ENCODE data around the gene CDK14. TPM values are rescaled to one million over a fixed set of nuclear protein-coding genes. Genes with fewer than 3 reads are reported as not detected.
"Not testable (repeated sequence)": the region's sequence is repeated elsewhere in the genome, so short reads cannot be mapped to it uniquely, and the experiment has no call there.

Gene CDK14
- total RNA-seq, 2 experiments from 2014 or later: not detected

DNA sequence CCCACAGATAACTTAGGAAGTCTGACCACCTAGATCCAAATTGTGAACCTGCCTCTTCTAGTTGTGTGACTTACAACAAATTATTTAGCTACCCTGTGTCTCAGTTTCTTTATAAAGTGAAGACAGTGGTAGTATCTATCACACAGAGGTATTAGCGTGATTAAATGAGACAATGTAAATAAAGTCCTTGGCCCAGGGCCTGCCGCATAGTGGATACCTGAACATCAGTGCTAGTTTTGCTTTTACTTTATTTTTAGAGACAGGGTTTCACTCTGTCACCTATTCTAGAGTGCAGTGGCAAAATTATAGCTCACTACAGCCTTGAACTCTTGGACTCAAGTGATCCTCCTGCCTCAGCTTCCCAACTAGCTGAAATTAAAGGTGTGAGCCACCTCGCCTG lies 177.1 kb downstream of the CDK14 start:
- Mint-ChIP-seq H3K4me1 (no peaks in the 10 kb centered on the region), H3K27ac (no peak overlapping the region), H3K36me3 (ENCODE audit: low read depth) (no peaks in the 10 kb centered on the region), H3K27me3 (no peaks in the 10 kb centered on the region), H3K4me3 (no peak overlapping the region), H3K9me3 (peaks cover 6% of the 10 kb centered on the region)
- POLR2A ChIA-PET: no interaction called here
- no peak for DNase-seq
- CTCF ChIA-PET: no interaction called here

DNA sequence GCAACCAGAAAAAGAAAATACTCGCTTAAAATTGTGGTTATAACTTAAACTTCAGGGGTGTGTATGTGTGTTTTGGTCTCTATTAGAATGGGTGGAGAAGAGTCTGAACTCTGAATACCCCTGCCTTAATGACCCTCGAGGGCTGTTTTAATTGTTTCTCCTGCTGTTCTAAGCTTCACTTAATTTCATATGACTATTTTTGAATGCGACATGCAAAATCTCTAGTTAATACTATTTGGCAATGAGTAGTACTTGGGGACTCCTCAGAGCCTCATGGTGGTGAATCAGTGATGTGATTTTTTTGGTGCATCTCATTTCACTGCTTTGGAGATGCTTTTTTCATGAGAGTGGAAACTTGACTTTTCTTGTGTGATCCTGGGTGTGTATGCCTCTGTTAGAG lies 178.6 kb downstream of the CDK14 start:
- no peaks in the 10 kb centered on the region for H3K4me1 Mint-ChIP-seq
- H3K9me3 Mint-ChIP-seq: peaks cover 6% of the 10 kb centered on the region
- ChIA-PET POLR2A (no interaction called here), CTCF (no interaction called here)
- no peak overlapping the region for H3K27ac Mint-ChIP-seq
- H3K36me3 Mint-ChIP-seq (ENCODE audit: low read depth): no peaks in the 10 kb centered on the region
- H3K27me3 Mint-ChIP-seq: no peaks in the 10 kb centered on the region
- no peak overlapping the region for H3K4me3 Mint-ChIP-seq
- DNase-seq: no peak

DNA sequence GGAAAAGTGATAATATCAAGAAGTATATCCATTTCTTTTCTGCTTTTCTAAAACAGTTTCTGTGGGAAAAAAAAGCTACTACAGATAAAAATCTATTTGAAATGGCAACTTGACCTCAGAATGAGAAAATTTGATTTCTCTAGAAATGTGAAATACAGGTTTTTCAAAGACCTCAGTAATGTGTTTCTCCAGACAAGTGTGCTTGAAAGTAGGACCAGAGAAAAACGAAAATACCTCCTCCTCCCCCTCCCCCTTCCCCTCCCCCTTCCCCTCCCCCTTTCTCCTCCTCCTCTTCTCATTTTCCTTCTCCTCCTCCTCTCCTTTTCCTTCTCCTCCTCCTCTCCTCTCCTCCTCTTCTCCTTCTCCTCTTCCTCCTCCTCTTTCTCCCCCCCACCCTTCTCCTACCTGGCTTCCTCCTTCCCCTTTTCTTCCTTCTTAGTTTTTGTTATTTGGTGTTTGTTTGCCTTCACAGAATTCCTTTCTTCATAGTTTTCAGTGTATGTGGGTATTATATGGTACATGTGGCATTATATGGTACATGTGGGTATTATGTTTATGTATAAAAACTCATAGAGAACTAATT lies 179.4 kb downstream of the CDK14 start:
- Mint-ChIP-seq H3K27me3 (no peaks in the 10 kb centered on the region), H3K36me3 (ENCODE audit: low read depth) (no peaks in the 10 kb centered on the region), H3K9me3 (peaks cover 6% of the 10 kb centered on the region), H3K4me3 (no peak overlapping the region), H3K4me1 (no peaks in the 10 kb centered on the region), H3K27ac (no peak overlapping the region)
- ChIA-PET CTCF (no interaction called here), POLR2A (no interaction called here)
- no peak for DNase-seq

DNA sequence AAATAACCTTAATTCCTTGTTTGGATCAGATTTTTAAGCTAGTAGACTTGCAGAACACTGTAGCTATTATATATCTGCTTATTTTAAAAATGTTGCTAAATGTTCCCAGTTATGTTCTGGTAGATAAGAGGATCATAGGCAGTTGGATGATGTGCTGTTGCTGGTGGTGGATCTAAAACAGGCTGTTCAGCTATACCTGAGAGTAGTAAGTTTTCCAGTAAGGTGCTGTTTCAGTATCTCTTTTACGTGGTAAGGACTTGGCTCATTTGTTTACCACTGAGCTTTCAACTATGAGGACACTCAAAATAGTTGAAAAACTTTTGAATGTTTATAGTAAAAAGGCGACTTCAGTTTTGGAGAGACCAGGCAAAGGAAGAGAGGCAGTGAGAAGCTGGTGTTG lies 180.9 kb downstream of the CDK14 start:
- no peaks in the 10 kb centered on the region for H3K9me3 Mint-ChIP-seq
- DNase-seq: no peak
- no peaks in the 10 kb centered on the region for H3K4me1 Mint-ChIP-seq
- ChIA-PET CTCF (no interaction called here), POLR2A (no interaction called here)
- H3K4me3 Mint-ChIP-seq: no peak overlapping the region
- no peaks in the 10 kb centered on the region for H3K27me3 Mint-ChIP-seq
- no peaks in the 10 kb centered on the region for H3K36me3 Mint-ChIP-seq (ENCODE audit: low read depth)
- no peak overlapping the region for H3K27ac Mint-ChIP-seq

DNA sequence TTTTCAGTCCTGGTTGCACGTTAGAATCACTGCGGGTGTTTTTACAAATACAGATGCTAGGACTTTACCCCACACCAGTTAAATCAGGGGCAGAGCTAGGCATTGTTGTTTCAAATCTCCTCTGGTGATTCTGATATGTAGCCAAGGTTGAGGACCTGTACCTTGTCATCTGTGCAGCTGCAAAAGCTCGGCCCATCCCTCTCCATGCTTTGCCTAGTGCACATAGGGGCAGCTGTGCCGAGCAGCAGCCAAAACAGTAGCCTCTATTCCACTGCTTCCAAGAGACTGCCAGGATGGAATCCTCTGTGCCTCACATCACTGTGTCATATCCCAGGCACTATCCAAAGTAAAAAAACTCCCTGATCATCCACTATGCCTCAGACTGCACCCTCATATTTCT lies 181.3 kb downstream of the CDK14 start:
- H3K36me3 Mint-ChIP-seq (ENCODE audit: low read depth): no peaks in the 10 kb centered on the region
- no peaks in the 10 kb centered on the region for H3K27me3 Mint-ChIP-seq
- H3K9me3 Mint-ChIP-seq: no peaks in the 10 kb centered on the region
- ChIA-PET POLR2A (no interaction called here), CTCF (no interaction called here)
- no peak overlapping the region for H3K27ac Mint-ChIP-seq
- H3K4me1 Mint-ChIP-seq: no peaks in the 10 kb centered on the region
- no peak for DNase-seq
- H3K4me3 Mint-ChIP-seq: no peak overlapping the region

DNA sequence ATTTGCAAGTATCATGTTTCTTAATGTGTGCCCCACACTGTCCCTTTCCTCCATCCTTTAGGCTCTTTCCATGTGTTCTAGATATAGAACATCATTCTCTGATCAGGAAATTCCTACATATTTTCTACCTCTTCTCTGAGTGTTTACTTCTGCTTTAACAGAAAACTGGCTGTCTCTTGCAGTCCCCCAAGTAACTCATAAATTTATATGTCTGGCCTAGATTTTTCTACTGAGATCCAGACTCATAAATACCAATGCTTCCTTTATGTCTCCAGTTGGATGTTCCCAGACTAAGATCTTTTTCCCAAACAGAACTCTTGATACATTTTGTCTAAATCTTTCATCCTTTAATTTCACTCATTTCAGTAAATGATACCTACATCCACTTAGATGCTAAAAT lies 181.8 kb downstream of the CDK14 start:
- DNase-seq: no peak
- POLR2A ChIA-PET: no interaction called here
- CTCF ChIA-PET: no interaction called here
- Mint-ChIP-seq H3K4me1 (no peaks in the 10 kb centered on the region), H3K27me3 (no peaks in the 10 kb centered on the region), H3K4me3 (no peak overlapping the region), H3K36me3 (ENCODE audit: low read depth) (no peaks in the 10 kb centered on the region), H3K27ac (no peak overlapping the region), H3K9me3 (no peaks in the 10 kb centered on the region)

DNA sequence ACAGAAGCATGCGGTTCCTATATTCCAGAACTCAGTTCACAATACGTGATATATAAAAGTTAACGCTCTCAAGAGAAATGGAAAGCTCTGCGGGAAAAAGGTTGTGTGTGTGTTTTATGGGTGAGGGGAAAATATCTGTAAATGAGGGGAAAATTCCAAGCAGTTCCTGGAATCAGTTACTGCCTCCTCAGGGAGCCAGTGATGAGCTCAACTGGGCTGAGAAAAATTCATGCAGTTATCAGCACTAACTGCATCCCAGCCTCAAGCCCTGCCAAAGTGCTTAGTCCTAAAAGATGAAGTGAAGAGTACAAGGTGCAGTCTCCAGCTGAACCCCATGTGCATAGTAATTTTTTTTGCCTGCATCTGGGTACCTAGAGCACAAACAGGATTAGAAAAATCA lies 191.9 kb downstream of the CDK14 start:
- H3K36me3 Mint-ChIP-seq (ENCODE audit: low read depth): no peaks in the 10 kb centered on the region
- H3K4me1 Mint-ChIP-seq: no peaks in the 10 kb centered on the region
- no peak overlapping the region for H3K27ac Mint-ChIP-seq
- H3K9me3 Mint-ChIP-seq: peaks cover 2% of the 10 kb centered on the region
- H3K27me3 Mint-ChIP-seq: no peaks in the 10 kb centered on the region
- ChIA-PET CTCF (no interaction called here), POLR2A (no interaction called here)
- no peak for DNase-seq
- H3K4me3 Mint-ChIP-seq: no peak overlapping the region

DNA sequence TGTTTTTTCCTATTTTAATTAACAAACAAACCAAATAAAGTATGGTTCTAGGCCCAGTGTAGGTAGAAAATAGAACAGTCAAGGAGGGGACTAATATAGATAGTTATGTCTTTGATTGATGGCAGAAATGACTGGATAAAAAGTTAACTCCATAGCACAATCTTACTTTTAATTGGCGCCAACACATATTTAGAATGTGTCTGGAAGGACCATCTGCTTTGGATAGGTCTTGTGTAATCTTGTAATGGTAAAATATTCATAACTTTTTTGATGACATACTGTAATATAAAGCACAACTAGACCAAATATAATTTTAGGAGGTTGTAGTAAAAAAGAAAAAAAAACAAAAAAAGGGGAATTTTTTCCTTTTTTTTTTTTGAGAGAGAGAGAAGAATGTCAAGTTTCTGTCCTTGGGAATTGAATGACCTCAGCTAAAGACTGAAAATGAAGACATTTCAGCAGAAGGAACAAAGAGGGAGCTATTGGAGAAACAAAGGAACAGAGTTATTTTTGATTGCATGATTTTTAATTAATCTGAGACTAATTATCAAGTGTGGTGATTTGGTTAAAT lies 193.7 kb downstream of the CDK14 start:
- ChIA-PET POLR2A (no interaction called here), CTCF (no interaction called here)
- H3K27me3 Mint-ChIP-seq: no peaks in the 10 kb centered on the region
- no peak for DNase-seq
- H3K27ac Mint-ChIP-seq: no peak overlapping the region
- no peaks in the 10 kb centered on the region for H3K4me1 Mint-ChIP-seq
- H3K4me3 Mint-ChIP-seq: no peak overlapping the region
- no peaks in the 10 kb centered on the region for H3K36me3 Mint-ChIP-seq (ENCODE audit: low read depth)
- H3K9me3 Mint-ChIP-seq: peaks cover 9% of the 10 kb centered on the region

DNA sequence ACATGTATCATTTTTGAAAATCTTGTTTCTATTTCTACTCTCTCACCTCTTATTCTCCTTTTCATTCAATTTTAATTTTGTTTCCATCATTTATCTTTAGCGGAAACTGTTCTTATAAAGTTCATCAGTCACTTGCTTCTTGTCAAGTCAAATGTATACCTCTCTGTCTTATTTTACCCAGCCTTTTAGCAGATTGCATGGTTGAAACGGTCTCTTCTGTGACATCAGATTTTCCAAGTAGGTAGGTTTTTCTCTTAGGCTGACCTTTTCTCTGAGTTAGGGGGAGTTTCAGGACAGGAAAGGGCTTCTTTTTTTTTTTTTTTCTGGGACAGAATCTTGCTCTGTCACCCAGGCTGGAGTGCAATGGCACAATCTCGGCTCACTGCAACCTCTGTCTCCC lies 195.5 kb downstream of the CDK14 start:
- peaks cover 9% of the 10 kb centered on the region for H3K9me3 Mint-ChIP-seq
- ChIA-PET CTCF (no interaction called here), POLR2A (no interaction called here)
- H3K4me3 Mint-ChIP-seq: no peak overlapping the region
- no peaks in the 10 kb centered on the region for H3K36me3 Mint-ChIP-seq (ENCODE audit: low read depth)
- no peak for DNase-seq
- no peaks in the 10 kb centered on the region for H3K4me1 Mint-ChIP-seq
- H3K27me3 Mint-ChIP-seq: no peaks in the 10 kb centered on the region
- H3K27ac Mint-ChIP-seq: no peak overlapping the region

DNA sequence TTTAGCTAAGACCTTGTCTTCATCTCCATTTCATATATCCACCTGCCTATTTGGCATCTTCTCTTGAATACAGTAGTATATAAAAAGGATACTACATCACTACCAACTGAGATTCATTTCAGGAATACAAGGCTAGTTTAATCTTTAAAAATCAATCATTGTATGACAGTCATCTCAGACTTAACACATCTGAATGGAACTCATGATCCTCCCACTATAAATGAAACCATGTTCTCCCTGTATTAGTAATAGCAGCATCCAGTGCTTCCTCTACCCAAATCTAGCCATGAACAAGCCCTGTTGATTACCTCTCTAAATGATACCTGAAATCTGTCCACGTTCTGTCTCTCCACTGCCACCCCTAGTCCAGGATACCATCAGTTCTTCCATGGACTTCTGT lies 196.2 kb downstream of the CDK14 start:
- Mint-ChIP-seq H3K9me3 (peaks cover 9% of the 10 kb centered on the region), H3K36me3 (ENCODE audit: low read depth) (no peaks in the 10 kb centered on the region), H3K4me3 (no peak overlapping the region), H3K4me1 (no peaks in the 10 kb centered on the region), H3K27me3 (no peaks in the 10 kb centered on the region), H3K27ac (no peak overlapping the region)
- ChIA-PET CTCF (no interaction called here), POLR2A (no interaction called here)
- DNase-seq: no peak

DNA sequence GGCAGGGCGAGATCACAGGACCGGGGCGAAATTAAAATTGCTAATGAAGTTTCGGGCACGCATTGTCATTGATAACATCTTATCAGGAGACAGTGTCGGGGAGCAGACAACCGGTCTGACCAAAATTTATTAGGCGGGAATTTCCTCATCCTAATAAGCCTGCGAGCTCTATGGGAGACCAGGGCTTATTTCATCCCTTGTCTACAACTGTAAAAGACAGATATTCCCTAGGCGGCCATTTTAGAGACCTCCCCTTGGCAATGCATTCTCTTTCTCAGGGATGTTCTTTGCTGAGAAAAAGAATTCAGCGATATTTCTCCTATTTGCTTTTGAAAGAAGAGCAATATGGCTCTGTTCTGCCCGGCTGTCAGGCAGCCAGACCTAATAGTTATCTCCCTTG lies 198.1 kb downstream of the CDK14 start:
- H3K4me3 Mint-ChIP-seq; H3K27ac Mint-ChIP-seq; DNase-seq; H3K9me3 Mint-ChIP-seq; H3K36me3 Mint-ChIP-seq (ENCODE audit: low read depth); CTCF ChIA-PET; H3K27me3 Mint-ChIP-seq; H3K4me1 Mint-ChIP-seq; POLR2A ChIA-PET: not testable (repeated sequence)

DNA sequence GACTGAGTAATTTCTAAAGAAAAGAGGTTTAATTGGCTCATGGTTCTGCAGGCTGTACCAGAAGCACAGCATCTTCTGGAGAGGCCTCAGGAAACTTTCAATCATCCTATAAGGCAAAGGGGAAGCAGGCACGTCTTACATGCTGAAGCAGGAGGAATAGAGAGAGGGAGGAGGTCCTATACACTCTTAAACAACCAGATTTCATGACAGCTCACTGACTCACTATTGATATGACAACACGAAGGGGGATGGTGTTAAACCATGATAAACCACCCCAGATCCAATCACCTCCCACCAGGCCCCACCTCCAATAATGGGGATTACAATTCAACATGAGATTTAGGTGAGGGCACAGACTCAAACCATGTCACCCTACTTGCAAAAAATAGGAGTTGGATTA lies 201.5 kb downstream of the CDK14 start:
- no peaks in the 10 kb centered on the region for H3K36me3 Mint-ChIP-seq (ENCODE audit: low read depth)
- H3K27ac Mint-ChIP-seq: no peak overlapping the region
- CTCF ChIA-PET: no interaction called here
- no peaks in the 10 kb centered on the region for H3K27me3 Mint-ChIP-seq
- POLR2A ChIA-PET: no interaction called here
- no peaks in the 10 kb centered on the region for H3K4me1 Mint-ChIP-seq
- H3K9me3 Mint-ChIP-seq: peaks cover 7% of the 10 kb centered on the region
- DNase-seq: no peak
- no peak overlapping the region for H3K4me3 Mint-ChIP-seq

DNA sequence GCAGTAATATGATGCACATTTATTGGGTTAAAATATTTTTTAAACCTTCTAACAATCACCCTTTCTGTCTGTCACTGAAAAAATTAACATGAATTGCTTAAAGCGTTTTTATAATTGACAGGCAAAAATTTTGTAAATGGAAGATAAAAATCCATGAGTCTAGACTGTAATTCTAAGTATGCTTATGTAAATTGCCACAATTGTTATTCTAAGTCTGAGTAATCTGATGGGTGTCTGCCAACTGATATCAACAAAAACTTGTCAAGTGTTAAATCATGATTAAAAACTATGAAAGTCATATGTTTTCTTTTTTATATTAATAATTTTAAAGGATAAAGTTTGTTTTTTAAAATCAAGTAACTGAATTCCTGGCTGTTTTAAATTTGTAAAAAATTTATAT lies 208.2 kb downstream of the CDK14 start:
- Mint-ChIP-seq H3K27ac (no peak overlapping the region), H3K27me3 (no peaks in the 10 kb centered on the region), H3K4me1 (no peaks in the 10 kb centered on the region), H3K36me3 (ENCODE audit: low read depth) (no peaks in the 10 kb centered on the region), H3K4me3 (no peak overlapping the region), H3K9me3 (peaks cover 2% of the 10 kb centered on the region)
- no peak for DNase-seq
- ChIA-PET CTCF (no interaction called here), POLR2A (no interaction called here)

DNA sequence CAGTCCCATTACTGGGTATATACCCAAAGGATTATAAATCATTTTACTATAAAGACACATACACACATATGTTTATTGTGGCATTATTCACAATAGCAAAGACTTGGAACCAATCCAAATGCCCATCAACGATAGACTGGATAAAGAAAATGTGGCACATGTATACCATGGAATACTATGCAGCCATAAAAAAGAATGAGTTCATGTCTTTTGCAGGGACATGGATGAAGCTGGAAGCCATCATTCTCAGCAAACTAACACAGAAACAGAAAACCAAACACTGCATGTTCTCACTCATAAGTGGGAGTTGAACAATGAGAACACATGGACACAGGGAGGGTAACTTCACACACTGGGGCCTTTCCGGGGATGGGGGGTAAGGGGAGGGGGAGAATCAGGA lies 219.4 kb downstream of the CDK14 start:
- H3K4me3 Mint-ChIP-seq; POLR2A ChIA-PET; CTCF ChIA-PET; H3K36me3 Mint-ChIP-seq (ENCODE audit: low read depth); H3K27me3 Mint-ChIP-seq; H3K9me3 Mint-ChIP-seq; DNase-seq; H3K4me1 Mint-ChIP-seq; H3K27ac Mint-ChIP-seq: not testable (repeated sequence)
